ENCODE data around the gene HIP1R.

The HIP1R gene

DNA sequence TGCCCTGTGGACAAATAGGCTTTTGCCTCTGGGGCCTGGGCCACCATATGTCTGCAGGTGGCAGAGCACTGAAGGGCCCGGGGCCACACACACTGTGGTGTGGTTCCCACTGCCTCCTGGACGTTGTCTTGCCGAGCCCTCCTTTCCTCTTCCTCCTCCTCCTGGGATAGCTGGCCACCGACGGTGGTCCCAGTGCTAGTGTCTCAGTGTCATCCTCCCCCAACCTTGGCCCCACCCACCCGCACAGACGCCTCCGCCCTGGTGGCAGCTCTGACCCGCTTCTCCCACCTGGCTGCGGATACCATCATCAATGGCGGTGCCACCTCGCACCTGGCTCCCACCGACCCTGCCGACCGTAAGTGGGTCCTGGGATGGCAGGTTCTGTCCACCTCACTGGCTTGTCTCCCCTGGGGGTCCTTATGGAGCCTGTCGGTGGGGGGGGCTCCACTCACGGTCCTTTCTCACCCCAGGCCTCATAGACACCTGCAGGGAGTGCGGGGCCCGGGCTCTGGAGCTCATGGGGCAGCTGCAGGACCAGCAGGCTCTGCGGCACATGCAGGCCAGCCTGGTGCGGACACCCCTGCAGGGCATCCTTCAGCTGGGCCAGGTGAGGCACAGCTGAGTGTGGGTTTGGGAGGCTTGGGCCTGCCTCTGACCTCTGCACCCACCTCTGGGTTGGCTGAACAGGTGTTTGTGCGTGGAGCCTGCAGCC is 23.5 kb downstream of the HIP1R start:
- no peak overlapping the region for H3K4me3 ChIP-seq (ENCODE audit: low read length)
- no peak for DNase-seq (ENCODE audit: low read depth, low spot score)

DNA sequence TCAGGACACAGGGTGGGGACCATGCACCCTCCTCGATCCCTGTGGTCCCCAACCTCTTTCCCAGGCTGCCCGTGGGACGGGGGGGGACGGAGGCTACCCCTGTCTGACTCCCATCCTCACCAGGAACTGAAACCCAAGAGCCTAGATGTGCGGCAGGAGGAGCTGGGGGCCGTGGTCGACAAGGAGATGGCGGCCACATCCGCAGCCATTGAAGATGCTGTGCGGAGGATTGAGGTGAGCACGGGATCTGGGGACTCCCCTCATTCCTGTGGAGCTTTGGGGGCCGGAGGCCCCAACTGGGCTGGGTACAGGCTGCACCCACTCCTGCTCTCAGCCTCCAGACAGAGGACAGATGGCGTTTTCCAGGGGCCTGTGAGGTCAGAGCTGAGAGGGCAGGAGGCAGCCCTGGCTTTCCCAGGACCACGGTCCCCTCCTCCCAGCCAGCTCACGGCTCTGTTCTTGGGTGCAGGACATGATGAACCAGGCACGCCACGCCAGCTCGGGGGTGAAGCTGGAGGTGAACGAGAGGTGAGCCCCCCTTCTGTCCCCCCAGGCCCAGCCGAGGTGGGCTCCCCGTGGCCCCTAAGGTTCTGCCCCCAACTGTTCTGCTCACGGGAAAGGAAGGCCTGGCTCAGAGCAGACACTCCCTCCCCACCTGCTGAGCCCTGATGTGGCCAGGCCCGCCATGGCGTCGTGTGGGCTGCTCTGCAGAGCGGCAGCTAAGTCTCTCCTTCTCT is 24.2 kb downstream of the HIP1R start:
- DNase-seq (ENCODE audit: low read depth, low spot score) = no peak
- H3K4me3 ChIP-seq (ENCODE audit: low read length) = no peak overlapping the region

DNA sequence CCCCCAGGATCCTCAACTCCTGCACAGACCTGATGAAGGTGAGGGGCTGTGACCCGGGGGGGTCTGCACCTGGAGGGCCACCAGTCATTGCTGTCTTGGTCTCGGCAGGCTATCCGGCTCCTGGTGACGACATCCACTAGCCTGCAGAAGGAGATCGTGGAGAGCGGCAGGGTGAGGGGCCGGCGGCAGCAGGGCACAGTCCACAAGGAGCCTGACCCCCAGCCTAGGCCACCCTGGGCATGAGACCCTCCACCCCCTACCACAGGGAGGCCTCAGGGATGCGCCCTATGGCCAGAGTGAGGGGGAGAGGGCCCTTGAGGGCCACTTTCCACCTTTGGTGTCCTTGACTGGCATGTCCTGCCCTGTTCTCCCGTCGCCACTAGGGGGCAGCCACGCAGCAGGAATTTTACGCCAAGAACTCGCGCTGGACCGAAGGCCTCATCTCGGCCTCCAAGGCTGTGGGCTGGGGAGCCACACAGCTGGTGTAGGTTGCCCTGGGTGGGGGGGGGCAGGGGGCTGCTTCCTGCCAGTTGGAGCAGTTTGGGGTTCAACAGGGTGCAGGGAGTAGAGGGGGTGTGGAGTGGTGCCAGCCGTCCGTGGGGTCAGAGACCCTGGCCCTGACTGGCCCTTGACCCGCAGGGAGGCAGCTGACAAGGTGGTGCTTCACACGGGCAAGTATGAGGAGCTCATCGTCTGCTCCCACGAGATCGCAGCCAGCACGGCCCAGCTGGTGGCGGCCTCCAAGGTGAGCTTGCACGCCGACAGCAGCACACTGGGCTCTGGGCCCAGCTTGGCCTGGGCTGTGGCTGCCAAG is 25.0 kb downstream of the HIP1R start:
- no peak overlapping the region for H3K4me3 ChIP-seq (ENCODE audit: low read length)
- DNase-seq (ENCODE audit: low read depth, low spot score) = peak; percentile 52

DNA sequence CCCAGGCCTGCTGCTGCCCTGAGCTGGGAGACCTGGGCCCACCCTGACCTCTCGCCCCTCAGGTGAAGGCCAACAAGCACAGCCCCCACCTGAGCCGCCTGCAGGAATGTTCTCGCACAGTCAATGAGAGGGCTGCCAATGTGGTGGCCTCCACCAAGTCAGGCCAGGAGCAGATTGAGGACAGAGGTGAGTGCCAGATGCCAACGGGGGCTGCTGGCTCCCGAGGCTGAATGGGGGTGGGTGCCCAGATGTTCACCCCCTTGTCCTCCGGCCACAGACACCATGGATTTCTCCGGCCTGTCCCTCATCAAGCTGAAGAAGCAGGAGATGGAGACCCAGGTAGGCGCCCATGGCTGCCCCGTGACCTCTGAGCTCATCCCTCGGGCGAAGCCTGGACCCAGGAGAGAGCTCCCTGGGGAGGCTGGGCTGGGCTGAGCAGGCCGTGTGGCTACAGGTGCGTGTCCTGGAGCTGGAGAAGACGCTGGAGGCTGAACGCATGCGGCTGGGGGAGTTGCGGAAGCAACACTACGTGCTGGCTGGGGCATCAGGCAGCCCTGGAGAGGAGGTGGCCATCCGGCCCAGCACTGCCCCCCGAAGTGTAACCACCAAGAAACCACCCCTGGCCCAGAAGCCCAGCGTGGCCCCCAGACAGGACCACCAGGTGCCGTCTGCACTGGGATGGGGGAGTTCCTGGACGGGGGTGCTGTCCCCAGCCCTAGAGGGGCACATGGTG is 25.8 kb downstream of the HIP1R start:
- H3K4me3 ChIP-seq (ENCODE audit: low read length) = no peak overlapping the region
- DNase-seq (ENCODE audit: low read depth, low spot score) = no peak

DNA sequence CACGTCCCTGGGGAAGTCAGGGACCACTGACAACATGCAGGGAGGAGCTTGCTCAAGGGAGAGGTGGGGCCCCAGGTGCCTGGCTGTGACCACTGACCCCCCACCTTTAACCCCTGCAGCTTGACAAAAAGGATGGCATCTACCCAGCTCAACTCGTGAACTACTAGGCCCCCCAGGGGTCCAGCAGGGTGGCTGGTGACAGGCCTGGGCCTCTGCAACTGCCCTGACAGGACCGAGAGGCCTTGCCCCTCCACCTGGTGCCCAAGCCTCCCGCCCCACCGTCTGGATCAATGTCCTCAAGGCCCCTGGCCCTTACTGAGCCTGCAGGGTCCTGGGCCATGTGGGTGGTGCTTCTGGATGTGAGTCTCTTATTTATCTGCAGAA is 26.3 kb downstream of the HIP1R start:
- H3K4me3 ChIP-seq (ENCODE audit: low read length) = no peak overlapping the region
- no peak for DNase-seq (ENCODE audit: low read depth, low spot score)

DNA sequence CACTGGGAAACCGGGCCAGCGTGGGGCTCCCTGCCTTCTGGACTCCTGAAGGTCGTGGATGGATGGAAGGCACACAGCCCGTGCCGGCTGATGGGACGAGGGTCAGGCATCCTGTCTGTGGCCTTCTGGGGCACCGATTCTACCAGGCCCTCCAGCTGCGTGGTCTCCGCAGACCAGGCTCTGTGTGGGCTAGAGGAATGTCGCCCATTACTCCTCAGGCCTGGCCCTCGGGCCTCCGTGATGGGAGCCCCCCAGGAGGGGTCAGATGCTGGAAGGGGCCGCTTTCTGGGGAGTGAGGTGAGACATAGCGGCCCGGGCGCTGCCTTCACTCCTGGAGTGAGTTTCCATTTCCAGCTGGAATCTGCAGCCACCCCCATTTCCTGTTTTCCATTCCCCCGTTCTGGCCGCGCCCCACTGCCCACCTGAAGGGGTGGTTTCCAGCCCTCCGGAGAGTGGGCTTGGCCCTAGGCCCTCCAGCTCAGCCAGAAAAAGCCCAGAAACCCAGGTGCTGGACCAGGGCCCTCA is 26.9 kb downstream of the HIP1R start:
- no peak overlapping the region for H3K4me3 ChIP-seq (ENCODE audit: low read length)
- no peak for DNase-seq (ENCODE audit: low read depth, low spot score)

DNA sequence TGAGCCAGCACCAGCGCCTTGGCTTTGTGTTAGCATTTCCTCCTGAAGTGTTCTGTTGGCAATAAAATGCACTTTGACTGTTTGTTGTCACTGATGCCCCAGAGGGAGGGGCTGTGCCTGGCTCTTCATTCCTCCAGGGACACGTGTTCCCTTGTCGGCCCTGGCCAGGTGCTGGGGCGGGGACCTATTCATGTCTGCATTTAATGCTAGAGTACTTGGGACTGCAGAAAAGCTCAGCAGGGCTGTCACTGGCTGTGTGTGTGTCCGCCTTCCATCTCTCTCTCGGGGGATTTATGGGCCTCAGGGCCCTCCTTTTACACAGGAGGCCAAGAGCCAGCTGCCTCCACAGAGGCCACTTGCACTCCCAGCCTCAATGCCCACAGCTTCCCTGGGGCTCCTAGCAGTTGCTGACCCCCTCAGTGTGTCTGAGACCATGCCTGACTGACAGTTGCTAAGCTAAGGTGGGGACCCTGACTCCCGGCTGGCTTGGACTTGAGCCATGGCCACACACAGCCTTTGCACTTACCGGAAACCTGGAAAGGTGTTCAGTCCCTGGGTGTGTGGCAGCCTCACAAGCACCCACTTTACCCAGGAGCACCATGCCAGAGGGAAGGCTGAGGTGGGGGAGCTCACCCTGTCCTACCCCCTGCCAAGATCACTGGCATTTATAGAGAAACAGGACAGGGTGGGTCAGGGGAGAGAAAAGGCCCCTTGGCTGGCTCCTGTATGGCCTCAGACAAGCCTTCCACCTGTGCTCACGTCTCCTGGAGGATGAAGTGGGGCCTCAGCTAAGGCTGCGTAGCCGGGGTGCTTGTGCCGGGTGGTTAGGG is 27.8 kb downstream of the HIP1R start:
- DNase-seq (ENCODE audit: low read depth, low spot score) = no peak
- H3K4me3 ChIP-seq (ENCODE audit: low read length) = no peak overlapping the region

DNA sequence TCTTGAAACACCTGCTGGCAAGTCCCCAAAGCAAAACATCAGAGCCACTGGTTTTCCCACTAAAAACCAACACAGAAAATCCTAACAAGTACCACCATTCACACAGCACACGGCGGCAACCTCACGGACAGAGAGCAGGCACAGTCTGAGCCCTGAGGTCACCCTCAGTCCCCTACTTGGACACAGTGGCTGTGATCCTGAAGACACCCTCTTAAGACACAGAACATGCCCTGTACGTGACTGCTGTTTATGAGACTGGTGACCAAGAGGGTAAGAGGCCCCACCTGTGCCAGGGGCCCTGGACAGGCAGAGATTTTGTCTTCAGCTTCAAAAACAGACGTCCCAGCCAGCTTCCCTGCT is 29.6 kb downstream of the HIP1R start:
- DNase-seq (ENCODE audit: low read depth, low spot score) = no peak
- no peak overlapping the region for H3K4me3 ChIP-seq (ENCODE audit: low read length)

DNA sequence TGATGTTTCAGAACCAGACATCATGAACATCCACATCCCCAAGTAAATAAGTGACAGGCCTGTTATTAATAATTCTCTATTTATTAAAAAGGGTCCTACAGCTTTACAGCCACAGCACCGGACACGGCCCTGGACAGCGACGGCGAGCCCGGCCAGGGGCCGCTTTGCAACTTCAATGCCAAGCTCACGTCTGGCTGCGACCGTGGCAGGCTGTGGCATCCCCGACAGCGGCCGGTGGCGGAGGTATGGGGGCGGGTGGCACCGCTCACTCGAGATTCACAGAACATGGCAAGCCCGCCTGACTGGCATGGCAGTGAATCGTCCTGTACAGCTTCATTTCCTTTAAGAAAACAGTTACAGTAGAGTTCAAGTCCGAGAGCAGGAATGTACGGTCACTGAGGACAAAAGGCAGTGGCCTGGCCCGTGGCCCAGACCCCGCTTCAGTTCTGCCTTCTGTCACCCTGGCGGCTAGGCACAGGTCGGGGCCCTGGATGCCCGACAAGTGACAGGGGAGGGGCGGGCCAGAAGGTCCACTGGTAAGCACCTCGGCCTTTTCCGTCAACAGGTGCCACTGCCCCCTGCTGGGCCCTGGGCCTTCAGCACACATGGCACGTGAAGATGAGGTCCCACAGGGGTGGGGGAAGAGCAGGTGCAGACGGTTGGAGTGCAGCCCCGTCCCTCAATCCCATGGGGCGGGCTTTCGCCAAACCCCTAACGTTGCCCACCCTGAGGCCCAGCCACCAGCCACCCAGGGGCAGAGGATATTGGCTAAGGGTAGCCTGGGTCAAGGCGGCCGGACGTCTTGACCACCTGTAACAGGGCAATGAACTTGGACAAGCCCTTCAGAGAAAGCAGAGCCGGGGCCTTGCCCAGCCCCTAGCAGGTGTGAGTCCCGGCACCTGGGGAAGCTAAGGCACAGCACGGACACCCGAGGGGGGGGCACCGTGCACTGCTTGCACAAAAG is 30.3 kb downstream of the HIP1R start:
- DNase-seq (ENCODE audit: low read depth, low spot score) = no peak
- H3K4me3 ChIP-seq (ENCODE audit: low read length) = no peak overlapping the region

DNA sequence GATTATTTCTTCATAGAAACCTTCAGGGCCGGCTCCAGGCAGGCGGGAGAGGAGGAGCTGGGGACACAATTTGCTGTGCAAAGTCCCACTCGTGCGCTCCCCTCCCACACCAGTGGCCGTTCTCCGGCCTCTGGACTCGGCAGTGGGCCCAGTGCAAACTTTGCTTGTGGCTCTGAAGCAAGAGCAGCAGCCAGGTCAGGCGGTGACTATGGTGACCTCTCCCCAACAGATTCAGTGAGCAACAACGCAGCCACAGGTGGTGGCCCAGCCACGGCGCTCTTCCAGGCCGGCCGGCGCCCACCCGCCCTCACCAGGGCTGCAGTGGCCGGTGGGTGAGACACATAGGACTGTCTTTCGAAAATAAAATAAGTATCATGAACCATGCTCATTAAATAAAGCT is 31.1 kb downstream of the HIP1R start:
- H3K4me3 ChIP-seq (ENCODE audit: low read length) = no peak overlapping the region
- DNase-seq (ENCODE audit: low read depth, low spot score) = no peak

DNA sequence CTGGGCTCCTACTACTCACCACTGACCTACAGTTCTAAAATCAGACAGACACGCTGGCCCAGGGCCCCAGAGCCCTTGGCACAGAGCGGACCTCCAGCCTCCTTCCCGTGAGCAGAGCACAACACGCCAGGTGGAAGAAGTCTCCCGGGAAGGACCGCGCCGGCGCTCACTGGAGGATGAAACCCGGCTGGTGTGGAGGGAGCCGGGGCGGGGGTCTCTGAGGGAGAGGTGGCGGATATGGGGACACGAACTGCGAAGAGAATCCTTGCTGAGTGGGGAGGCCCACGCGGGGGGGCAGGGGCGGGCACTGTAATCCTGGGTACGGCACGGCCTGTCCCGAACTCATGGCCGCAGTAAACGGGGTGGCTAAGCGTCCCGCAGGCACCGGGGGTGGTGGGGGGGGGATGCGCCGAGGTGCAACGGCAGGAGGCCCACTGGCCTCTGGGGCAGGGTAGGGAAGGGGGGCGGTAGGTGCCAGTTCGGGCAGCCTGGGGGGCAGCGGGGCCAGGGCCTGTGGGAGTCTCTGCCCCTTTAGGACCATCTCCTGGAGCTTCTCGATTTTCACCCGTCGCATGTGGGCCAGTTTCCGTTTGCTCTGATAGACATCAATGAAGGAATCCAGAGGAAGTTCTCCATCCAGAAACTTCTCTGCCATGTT is 31.8 kb downstream of the HIP1R start:
- no peak for DNase-seq (ENCODE audit: low read depth, low spot score)
- no peak overlapping the region for H3K4me3 ChIP-seq (ENCODE audit: low read length)

DNA sequence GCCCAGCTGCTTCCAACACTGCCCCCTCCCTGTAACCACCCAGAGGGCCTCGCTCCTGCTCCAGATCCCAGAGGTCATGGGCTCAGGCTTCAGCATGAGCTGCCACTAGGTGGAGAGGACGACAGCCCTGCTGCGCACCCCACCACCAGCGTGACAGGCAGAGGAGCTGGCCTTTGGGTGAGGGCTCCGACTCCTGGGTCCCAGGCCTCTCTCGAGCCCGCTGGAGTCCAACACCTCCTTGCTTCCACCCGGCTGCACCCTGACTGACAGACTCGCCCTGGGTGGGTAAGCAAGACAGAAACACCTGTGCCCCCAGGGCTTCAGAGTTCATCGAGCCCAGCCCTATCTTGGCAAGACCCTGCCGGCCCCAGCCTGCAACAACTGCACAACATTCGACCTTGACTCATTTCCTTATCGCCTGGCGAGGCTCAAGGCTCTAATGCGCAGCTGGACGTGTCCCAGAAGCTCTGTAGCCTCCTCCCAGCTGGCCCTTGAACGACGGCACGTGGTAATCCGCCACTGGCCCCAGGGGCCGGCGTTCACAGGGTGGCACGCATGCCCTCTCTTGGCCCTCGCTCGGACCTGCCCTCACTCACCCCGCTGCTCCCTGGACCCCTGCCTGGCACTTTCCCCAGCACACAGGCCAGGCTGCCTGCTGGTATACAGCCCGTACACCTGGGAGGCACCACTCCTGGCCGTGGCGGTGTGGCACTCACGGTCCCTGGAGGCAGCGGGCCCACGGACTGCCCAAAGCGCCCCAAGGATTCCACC is 32.6 kb downstream of the HIP1R start:
- no peak for DNase-seq (ENCODE audit: low read depth, low spot score)

DNA sequence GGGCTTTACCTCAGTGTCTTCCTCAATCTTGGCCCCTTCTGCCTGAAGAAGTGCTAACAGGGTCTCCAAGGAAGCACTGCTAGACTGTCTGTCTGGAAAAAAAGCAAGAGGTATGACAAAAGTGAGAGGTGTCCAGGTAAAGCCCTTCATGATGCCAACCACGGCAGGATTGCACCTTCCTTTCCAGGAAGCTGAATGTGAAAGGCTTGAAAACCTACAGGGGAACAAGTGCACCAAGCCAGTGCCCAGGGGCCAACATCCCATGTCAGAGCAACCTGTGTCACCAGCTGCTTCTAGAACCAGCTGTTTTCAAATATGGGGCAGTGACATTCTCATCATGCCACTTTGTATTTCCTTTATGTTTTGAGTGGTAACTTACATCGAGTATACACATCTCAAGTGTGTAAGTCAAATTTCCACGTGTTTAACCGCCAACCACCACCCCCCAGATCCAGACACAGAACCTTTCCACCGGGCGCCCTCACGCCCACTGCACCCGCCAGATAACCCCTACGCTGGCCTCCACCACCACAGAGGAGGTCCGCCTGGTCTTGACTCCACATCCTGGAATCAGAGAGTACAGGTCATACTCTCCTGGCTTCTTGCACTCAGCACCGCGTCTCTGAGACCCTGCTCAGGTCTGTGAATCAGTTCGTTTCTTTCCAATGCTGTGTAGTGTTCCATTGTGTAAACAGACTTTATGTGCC is 33.4 kb downstream of the HIP1R start:
- H3K4me3 ChIP-seq (ENCODE audit: low read length) = no peak overlapping the region
- DNase-seq (ENCODE audit: low read depth, low spot score) = no peak

More for the DNA sequence above, 32.6 kb downstream of the HIP1R start:
- H3K4me3 ChIP-seq (ENCODE audit: low read length) = no peak overlapping the region

DNA sequence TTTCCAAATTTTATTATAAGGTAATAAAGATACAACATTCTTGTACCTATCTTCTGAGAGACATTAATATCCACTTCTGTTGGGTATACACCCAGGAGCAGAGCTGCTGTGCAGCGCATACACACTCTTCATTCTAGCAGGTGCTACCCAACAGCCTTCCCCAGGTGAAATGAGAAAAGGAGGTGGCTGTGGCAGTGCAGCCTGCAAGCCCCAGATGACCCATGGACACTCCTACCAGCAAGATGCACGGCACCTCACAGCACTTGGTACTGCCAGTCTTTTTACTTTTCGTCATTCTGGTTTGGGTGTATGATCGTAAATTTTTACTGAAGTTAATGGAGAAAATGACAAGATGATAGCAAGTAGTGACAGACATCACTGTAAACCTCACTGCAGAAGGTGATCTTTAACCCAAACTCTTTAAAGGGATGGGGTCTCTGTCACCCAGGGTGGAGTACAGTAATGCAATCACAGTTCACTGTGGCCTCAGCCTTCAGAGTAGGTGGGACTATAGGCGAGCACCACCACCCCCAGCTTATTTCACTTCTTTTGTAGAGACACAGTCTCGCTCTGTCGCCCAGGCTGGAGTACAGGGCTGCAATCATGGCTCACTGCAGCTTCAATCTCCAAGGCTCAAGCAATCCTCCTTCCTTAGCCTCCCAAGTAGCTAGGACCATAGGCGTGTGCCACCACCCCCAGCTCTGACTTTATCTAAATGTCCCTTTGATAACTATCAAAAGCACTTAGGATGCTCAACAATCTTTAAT is 34.1 kb downstream of the HIP1R start:
- H3K4me3 ChIP-seq (ENCODE audit: low read length) = no peak overlapping the region
- DNase-seq (ENCODE audit: low read depth, low spot score) = no peak

Measured in Jurkat, Clone E6-1 (cell line).